Memory B cell (primary cell): Measurements from ENCODE around the gene TTLL5.

Experiments used
- ATAC-seq: fragments of 150-1000 bp; cut with Tn5 transposase; 2 replicates; pipeline ENCODE4 v1.10.0; 2021; ENCODE audit warnings: low read depth, mild to moderate bottlenecking, moderate library complexity
- DNase-seq, 2 donors: peaks; one replicate each; pipeline ENCODE4 v3.0.0; 2022; ENCODE audit warnings: low spot score in 2 of 2
- H3K27ac Mint-ChIP-seq: one replicate; pipeline ENCODE4 v1.8.0; 2022; ENCODE audit warnings: mild to moderate bottlenecking, moderate library complexity, mixed read lengths
- H3K27me3 Mint-ChIP-seq: one replicate; pipeline ENCODE4 v1.8.0; 2022; ENCODE audit warnings: mixed read lengths
- H3K36me3 Mint-ChIP-seq: one replicate; pipeline ENCODE4 v1.8.0; 2022; ENCODE audit warnings: mild to moderate bottlenecking, mixed read lengths
- H3K4me1 Mint-ChIP-seq: one replicate; pipeline ENCODE4 v1.8.0; 2022; ENCODE audit warnings: mixed read lengths
- H3K4me3 Mint-ChIP-seq: one replicate; pipeline ENCODE4 v1.8.0; 2022; ENCODE audit warnings: mild to moderate bottlenecking, moderate library complexity, mixed read lengths
- H3K9me3 Mint-ChIP-seq: one replicate; pipeline ENCODE4 v1.8.0; 2022; ENCODE audit warnings: mixed read lengths

The TTLL5 gene, protein sequence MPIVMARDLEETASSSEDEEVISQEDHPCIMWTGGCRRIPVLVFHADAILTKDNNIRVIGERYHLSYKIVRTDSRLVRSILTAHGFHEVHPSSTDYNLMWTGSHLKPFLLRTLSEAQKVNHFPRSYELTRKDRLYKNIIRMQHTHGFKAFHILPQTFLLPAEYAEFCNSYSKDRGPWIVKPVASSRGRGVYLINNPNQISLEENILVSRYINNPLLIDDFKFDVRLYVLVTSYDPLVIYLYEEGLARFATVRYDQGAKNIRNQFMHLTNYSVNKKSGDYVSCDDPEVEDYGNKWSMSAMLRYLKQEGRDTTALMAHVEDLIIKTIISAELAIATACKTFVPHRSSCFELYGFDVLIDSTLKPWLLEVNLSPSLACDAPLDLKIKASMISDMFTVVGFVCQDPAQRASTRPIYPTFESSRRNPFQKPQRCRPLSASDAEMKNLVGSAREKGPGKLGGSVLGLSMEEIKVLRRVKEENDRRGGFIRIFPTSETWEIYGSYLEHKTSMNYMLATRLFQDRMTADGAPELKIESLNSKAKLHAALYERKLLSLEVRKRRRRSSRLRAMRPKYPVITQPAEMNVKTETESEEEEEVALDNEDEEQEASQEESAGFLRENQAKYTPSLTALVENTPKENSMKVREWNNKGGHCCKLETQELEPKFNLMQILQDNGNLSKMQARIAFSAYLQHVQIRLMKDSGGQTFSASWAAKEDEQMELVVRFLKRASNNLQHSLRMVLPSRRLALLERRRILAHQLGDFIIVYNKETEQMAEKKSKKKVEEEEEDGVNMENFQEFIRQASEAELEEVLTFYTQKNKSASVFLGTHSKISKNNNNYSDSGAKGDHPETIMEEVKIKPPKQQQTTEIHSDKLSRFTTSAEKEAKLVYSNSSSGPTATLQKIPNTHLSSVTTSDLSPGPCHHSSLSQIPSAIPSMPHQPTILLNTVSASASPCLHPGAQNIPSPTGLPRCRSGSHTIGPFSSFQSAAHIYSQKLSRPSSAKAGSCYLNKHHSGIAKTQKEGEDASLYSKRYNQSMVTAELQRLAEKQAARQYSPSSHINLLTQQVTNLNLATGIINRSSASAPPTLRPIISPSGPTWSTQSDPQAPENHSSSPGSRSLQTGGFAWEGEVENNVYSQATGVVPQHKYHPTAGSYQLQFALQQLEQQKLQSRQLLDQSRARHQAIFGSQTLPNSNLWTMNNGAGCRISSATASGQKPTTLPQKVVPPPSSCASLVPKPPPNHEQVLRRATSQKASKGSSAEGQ (N-terminal part only)

DNA sequence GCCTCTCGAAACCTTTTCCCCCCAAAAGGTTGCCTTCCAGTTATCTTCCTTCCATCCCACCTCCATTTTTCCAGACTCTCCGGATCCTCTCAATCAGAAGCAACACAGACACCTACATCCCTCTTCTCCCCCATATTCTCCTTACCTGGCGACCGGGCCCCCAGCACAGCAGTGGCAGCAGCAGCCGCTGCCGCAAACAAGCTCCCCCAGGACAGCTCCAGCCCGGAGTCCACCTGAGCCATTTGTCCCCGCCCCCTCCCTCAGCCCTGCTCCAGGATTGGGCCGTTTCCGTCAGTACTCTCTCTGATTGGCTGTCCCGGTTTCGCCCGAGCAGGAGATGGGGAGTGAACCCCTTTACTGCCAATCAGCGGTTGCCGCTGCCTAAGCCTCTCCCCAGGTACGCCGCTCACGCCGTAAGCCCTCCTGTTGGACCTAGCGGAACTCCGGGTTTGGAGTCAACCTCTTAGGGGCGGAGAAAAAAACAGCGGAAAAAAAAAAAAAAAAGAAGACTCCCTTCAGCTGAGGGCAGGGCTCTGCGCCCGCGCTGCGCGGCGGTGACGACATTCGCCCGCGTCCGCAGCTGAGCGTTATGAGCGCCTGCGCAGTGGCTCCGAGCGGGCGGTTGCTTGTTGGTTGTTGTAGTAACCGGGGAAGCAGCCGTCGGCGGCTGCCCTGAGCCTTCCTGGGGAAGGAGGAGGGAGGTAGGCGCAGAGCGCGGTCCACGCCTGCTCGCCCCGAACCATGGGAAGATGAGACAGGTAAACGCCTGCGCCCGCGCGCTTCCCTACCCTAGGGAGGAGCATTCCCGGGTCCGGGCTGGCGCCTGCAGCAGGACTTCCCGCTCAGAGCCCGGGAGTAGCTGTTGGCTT is at the start of gene TTLL5, which contains the start of gene ERG28:
Gene TTLL5 (plus strand): TSS at position 617 of the 869 bp plus-strand sequence. CDS start 1,904 bp downstream, outside the sequence.
Gene ERG28 (minus strand): TSS at position 247 of the 869 bp plus-strand sequence. CDS start 3,374 bp downstream, outside the sequence.
- ATAC-seq (peak; percentile 89), DNase-seq (peak; percentile 86 to 93)
- H3K4me3 Mint-ChIP-seq: peak within 1 kb of the TSS; percentile 92
- H3K27me3 Mint-ChIP-seq: no peaks in the 10 kb centered on the region
- peak within 1 kb of the TSS; percentile 92 for H3K27ac Mint-ChIP-seq
- peaks cover 2% of the 10 kb centered on the region for H3K36me3 Mint-ChIP-seq
- H3K9me3 Mint-ChIP-seq: no peaks in the 10 kb centered on the region
- peaks cover 13% of the 10 kb centered on the region for H3K4me1 Mint-ChIP-seq

DNA sequence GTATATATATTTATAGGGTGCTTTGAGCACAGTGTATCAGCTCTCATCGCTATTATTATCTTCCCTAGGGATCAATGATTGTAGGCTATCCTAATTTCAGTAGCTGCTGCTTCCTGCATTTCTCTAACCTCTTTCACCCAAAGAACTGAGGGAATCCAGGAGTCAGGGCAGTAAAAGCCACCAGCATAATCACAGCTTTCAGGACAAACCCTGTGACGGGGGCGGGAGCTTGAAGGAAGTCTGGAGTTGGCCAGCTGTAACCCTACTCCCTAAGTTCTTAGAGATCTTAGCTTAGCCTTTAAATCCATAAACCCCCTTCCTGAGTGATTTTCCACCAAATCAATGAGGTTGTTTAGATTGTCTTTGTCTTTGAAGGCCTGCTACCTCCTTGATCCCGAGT is 48.9 kb upstream of the TTLL5 start:
- no peak for ATAC-seq
- Mint-ChIP-seq H3K4me3 (no peak overlapping the region), H3K36me3 (peaks cover 4% of the 10 kb centered on the region), H3K4me1 (peaks cover 13% of the 10 kb centered on the region), H3K27me3 (no peaks in the 10 kb centered on the region), H3K9me3 (peaks cover 7% of the 10 kb centered on the region), H3K27ac (no peak overlapping the region)
- no peak for DNase-seq

DNA sequence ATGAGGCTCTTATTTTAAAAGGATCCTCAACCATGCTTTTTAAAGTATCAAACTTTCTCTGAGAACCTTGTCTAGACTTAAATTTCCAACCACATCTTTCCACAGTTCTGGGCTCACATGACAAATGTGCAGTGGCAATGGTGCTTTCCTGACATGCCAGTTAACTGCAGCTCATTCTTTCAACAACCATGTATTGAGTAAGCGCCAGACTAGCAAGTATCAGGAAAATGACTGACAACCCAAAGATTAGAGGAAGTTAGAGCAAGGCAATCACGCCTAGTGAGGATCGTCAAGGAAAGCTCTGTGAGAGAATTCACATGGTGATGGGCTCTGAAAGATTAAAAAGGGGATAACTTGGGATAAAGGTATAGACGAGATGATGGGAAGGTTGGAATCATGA is 46.9 kb upstream of the TTLL5 start:
- ATAC-seq (no peak), DNase-seq (no peak)
- Mint-ChIP-seq H3K4me1 (peaks cover 13% of the 10 kb centered on the region), H3K27ac (no peak overlapping the region), H3K4me3 (no peak overlapping the region), H3K9me3 (peaks cover 1% of the 10 kb centered on the region), H3K27me3 (no peaks in the 10 kb centered on the region), H3K36me3 (no peaks in the 10 kb centered on the region)

DNA sequence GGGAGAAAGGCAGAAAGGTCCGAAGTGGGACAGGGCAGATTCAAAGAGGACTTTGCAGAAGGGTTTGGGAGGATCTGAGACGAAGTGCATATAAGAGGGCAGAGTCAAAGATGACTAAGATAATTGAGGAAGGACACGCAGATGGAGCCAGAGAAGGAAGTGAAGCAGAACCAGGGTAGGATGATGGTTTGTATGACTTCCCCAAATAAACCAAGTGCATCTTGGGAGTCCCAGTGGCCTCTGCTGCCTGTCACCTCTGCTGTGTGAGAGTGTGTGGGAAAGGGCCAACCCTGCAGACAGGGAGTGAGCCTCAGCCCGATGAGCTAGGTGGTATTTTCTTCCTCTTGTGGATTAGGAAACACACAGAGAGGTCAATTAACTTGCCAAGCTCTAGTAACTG is 45.8 kb upstream of the TTLL5 start:
- Mint-ChIP-seq H3K36me3 (no peaks in the 10 kb centered on the region), H3K4me1 (peaks cover 13% of the 10 kb centered on the region), H3K4me3 (no peak overlapping the region), H3K27me3 (no peaks in the 10 kb centered on the region), H3K27ac (no peak overlapping the region), H3K9me3 (peaks cover 1% of the 10 kb centered on the region)
- ATAC-seq (peak; percentile 99), DNase-seq (peak in 1 of 2 donors; percentile 50)

DNA sequence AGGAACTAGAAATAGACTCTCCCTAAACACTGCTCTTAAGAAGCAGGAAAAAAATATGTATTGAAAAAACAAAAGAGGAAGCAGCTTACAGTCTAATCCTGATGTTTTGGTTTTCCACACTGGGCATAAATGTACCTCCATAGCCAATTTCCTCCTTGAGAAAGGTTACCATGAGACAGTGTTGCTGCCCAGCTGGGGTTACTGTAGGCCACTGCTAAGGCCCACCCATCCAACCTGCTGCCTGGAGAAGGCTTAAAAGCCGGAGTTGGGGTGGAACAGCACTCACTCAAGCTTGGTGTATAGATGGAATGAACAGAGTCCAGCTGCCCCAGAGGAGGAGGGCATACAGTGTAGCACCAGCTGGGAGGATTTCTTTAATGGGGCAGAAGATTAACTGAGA is 41.5 kb upstream of the TTLL5 start:
- no peak for DNase-seq
- Mint-ChIP-seq H3K27me3 (peaks cover 8% of the 10 kb centered on the region), H3K4me3 (no peak overlapping the region), H3K4me1 (peaks cover 18% of the 10 kb centered on the region), H3K27ac (no peak overlapping the region), H3K9me3 (no peaks in the 10 kb centered on the region), H3K36me3 (no peaks in the 10 kb centered on the region)
- no peak for ATAC-seq

DNA sequence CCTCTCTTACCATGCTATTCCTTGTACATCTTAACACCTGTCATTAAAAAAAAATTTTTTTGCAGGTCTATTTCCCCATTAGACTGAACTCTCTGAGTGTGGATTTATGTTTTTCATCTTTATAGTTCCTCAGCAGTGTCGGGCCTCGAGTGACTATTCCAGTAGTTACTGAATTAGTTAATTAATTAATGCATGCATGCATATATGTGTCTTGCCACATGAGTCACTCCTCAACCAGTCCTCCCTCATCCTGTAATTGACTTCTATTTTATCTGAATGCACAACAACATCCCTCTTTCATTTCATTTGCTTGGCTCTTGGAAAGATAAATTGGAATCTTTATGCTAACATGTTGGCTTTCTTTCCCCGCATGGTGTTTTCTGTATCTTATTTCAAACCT is 36.0 kb upstream of the TTLL5 start:
- Mint-ChIP-seq H3K4me1 (peaks cover 10% of the 10 kb centered on the region), H3K27ac (no peak overlapping the region), H3K36me3 (peaks cover 4% of the 10 kb centered on the region), H3K4me3 (no peak overlapping the region), H3K27me3 (peaks cover 19% of the 10 kb centered on the region), H3K9me3 (no peaks in the 10 kb centered on the region)
- no peak for ATAC-seq
- DNase-seq: no peak

DNA sequence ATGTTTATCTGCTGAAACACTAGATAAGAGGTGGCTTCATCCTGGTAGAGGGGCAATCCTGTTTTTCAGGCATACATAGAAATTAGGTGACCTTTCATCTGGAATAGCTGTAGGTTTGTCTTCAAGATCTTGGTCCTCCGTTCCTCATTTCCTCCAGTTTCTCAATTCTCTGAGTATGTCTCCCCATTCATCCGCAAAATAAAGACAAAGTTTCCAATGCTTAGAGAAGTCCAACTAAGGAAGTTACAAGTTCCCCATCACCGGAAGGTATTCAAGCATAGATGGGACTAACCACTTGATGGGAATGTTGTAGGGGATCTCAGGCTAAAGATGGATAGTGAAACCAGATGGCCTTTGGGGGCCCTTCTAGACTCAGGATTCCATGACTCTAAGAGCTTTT is 34.6 kb upstream of the TTLL5 start:
- H3K4me3 Mint-ChIP-seq: no peak overlapping the region
- DNase-seq (no peak), ATAC-seq (no peak)
- no peak overlapping the region for H3K27ac Mint-ChIP-seq
- H3K4me1 Mint-ChIP-seq: peaks cover 10% of the 10 kb centered on the region
- peaks cover 19% of the 10 kb centered on the region for H3K27me3 Mint-ChIP-seq
- H3K36me3 Mint-ChIP-seq: peaks cover 4% of the 10 kb centered on the region
- no peaks in the 10 kb centered on the region for H3K9me3 Mint-ChIP-seq

DNA sequence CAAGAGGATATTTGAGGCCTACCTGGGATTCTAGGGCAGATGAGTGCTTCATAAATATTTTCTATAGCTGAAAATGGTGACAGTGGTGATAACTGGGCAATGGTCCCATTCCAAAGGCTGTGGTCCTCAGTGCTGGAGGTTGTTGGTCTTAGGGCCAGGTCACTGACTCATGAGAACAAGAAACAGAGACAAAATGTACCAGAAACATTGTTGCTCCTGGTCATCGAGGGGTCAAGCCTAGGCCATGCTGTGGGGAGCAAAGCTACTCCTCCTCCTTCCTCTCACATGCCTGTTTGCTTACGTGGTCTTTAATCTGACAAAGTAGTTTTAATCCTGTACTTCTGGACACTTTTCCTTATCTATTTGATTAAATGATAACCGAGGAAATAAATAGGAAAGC is 34.2 kb upstream of the TTLL5 start:
- no peak overlapping the region for H3K27ac Mint-ChIP-seq
- ATAC-seq (no peak), DNase-seq (no peak)
- no peaks in the 10 kb centered on the region for H3K9me3 Mint-ChIP-seq
- no peak overlapping the region for H3K4me3 Mint-ChIP-seq
- peaks cover 10% of the 10 kb centered on the region for H3K4me1 Mint-ChIP-seq
- H3K27me3 Mint-ChIP-seq: peaks cover 15% of the 10 kb centered on the region
- H3K36me3 Mint-ChIP-seq: peaks cover 4% of the 10 kb centered on the region

DNA sequence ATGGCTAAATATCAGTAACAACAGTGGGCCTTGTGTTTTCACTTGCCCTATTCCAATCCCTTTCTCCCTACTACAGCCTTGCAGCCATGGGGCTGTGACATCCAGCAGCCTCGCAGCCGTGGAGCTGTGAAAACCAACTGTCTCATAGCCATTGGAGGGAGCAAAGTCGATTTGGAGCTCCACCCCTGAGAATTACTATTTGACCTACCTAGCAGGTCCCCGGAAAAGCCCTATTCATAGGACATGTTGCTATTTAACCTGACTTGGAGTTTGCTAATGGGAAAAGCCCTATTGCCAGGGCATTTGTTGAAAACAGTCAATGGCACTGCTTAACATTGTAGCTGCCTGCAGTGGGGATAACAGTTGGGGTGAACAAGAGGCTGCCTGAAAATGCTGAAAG is 33.6 kb upstream of the TTLL5 start:
- Mint-ChIP-seq H3K4me1 (peaks cover 10% of the 10 kb centered on the region), H3K9me3 (no peaks in the 10 kb centered on the region), H3K27ac (no peak overlapping the region), H3K4me3 (no peak overlapping the region), H3K27me3 (peaks cover 14% of the 10 kb centered on the region), H3K36me3 (peaks cover 4% of the 10 kb centered on the region)
- ATAC-seq: no peak
- no peak for DNase-seq

DNA sequence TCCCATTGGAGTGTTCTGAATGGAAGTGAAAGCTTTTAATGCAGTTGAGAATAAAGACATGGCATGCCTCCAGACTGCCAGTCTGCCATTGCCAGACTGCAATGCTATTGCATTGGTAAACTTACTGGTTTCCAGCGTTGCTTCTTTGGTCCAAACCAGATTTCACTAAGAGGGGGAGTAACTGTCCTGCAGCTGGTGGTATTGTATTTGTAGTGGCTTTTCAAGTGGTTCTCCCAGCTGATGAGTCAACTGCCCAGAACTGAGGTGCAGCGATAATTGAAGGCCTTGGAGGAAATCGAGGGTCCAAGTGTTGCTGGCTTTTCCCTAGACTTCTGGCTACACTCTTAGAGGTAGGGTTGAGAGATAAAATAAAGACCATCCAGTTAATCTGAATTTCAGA is 32.2 kb upstream of the TTLL5 start:
- Mint-ChIP-seq H3K4me3 (no peak overlapping the region), H3K27me3 (peaks cover 12% of the 10 kb centered on the region), H3K9me3 (no peaks in the 10 kb centered on the region), H3K27ac (no peak overlapping the region), H3K4me1 (peaks cover 5% of the 10 kb centered on the region), H3K36me3 (peaks cover 4% of the 10 kb centered on the region)
- ATAC-seq (no peak), DNase-seq (no peak)

DNA sequence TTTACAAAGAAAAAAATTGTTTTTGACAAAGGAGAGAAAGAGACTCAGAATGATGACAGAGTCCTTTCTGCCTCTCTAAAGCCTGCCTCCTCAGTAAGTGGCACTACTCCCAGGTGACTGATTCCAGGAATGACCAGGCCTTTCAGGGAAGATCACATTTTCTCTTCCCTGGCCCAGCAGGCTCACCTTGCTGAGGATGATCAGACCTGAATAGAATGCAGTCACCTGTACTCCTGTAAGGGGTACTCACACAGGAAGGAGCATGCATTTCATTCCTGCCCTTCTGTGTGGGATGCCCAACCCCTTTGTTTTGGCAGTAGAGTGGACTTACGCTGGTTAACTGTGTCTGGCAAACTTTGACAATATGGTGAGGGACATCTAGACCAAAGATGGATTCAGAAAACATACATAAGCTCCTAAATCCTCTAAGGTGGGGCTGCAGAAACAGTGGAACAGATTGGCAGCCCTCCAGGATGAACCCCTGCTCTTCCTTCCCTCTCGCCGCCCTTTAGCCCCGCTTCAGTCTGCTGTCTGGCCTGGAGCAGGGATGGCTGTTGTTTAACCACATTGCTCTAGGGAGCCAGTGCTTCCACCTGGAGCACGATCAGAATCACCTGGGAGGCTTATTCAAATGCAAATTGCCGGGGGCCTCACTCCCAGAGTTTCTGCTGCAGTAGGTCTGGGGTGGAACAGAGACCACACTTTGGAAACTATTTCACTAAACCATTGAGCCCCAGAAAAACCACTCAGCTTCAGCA is 30.2 kb upstream of the TTLL5 start:
- H3K4me3 Mint-ChIP-seq: no peak overlapping the region
- no peak overlapping the region for H3K27ac Mint-ChIP-seq
- DNase-seq (no peak), ATAC-seq (no peak)
- H3K36me3 Mint-ChIP-seq: peaks cover 2% of the 10 kb centered on the region
- peaks cover 3% of the 10 kb centered on the region for H3K27me3 Mint-ChIP-seq
- H3K4me1 Mint-ChIP-seq: no peaks in the 10 kb centered on the region
- no peaks in the 10 kb centered on the region for H3K9me3 Mint-ChIP-seq

DNA sequence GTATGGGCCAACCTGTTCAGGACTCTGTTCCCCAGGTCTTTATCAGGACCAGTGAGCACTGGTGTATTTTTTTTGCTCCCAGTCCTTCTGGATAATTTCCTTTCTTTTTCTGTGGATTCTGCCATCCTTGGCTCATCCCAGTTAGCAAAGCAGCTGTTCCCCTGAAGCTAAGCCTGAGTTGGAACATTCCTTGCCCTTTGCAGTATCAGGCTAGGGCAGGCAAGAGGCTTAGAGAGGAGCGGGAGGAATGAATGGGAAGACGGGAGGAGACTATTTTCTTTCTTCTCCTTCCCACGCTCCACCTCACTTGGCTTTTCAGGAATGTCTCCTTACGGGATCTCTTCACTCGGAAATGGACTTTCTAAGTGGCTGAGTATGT is 29.6 kb upstream of the TTLL5 start:
- Mint-ChIP-seq H3K36me3 (peaks cover under 1% of the 10 kb centered on the region), H3K27ac (no peak overlapping the region), H3K4me3 (no peak overlapping the region), H3K4me1 (no peaks in the 10 kb centered on the region), H3K27me3 (peaks cover under 1% of the 10 kb centered on the region), H3K9me3 (no peaks in the 10 kb centered on the region)
- no peak for DNase-seq
- ATAC-seq: no peak
